ENCODE measurements around the gene SMIM33.

DNA sequence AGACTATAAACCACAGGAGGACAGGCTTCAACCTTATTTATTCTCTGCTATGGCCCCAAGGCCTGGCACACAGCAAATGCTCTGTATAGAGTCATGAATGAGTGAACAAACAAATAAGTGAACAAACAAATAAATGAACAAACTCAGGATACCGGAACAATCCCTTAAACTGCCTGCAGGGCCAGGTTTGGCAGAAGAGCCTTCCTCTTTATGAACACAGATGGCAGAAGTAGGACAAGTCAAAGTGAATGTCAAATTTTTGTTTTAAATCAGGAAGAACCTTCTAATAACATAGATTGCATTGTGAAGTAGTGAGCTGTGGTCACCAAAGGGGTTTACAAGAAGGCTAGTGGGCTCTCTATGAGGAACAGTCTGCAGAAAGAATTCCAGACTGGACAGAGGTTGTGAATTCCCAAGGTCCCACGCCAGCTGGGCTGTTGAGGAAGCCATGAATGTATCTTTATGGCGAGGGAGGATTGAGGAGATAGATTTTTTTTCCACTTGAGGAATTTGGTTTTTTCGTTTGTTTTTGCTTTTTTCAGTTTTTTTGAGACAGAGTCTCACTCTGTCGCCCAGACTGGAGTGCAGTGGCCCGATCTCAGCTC is 42.1 kb downstream of the SMIM33 start:
- no peak for TF ChIP-seq POLR2A (IDR thresholded peaks at IDR 0.05)
- TF ChIP-seq, protein P1, sequence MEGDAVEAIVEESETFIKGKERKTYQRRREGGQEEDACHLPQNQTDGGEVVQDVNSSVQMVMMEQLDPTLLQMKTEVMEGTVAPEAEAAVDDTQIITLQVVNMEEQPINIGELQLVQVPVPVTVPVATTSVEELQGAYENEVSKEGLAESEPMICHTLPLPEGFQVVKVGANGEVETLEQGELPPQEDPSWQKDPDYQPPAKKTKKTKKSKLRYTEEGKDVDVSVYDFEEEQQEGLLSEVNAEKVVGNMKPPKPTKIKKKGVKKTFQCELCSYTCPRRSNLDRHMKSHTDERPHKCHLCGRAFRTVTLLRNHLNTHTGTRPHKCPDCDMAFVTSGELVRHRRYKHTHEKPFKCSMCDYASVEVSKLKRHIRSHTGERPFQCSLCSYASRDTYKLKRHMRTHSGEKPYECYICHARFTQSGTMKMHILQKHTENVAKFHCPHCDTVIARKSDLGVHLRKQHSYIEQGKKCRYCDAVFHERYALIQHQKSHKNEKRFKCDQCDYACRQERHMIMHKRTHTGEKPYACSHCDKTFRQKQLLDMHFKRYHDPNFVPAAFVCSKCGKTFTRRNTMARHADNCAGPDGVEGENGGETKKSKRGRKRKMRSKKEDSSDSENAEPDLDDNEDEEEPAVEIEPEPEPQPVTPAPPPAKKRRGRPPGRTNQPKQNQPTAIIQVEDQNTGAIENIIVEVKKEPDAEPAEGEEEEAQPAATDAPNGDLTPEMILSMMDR (IDR thresholded peaks at IDR 0.05) = no peak
